SW 1271 (cell line): ENCODE data around the gene GRAMD2B.
"Not testable (repeated sequence)": the region's sequence is repeated elsewhere in the genome, so short reads cannot be mapped to it uniquely, and the experiment has no call there.

Experiments
- DNase-seq, 2 experiments: peaks; one replicate each; lab custom pipeline; 2025; lab: John Stamatoyannopoulos, UW

The GRAMD2B gene

DNA sequence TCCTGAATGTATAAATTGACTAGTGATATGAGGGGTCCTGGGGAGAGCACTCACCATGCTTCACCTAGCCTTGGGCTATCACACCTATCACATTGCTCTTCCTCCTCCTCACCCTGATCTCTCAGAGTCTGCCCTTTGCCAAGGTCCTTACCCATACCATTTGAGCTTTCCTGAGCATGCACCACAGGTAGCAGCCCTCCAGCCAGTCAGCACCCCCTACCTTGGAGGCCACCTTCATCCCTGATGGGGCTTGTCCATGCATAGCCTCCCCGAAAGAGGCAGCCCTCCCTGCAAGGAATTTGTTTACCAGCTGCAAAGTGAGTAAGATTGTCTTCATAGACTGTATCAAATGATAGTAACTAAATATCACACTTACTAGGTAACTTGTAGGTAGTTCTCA, 88.8 kb downstream of the GRAMD2B start:
- DNase-seq, result no peak

DNA sequence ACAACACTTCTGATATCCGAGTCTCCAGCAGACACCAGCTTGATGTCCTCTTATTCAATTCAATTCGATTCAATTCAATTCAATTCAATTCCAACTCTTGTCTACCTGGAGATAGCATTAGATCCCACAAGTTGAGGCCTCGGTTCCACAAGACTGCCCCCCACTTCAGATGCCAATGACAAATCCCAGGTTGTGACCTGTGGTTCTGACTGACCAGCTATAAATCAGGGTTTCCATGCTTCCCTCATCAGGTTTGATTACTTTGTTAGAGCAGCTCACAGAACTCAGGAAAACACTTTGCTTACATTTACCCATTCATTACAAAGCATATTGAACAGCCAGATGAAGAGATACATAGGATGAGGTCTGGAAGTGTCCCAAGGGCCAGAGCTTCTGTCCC, 89.2 kb downstream of the GRAMD2B start:
- DNase-seq, result no peak

DNA sequence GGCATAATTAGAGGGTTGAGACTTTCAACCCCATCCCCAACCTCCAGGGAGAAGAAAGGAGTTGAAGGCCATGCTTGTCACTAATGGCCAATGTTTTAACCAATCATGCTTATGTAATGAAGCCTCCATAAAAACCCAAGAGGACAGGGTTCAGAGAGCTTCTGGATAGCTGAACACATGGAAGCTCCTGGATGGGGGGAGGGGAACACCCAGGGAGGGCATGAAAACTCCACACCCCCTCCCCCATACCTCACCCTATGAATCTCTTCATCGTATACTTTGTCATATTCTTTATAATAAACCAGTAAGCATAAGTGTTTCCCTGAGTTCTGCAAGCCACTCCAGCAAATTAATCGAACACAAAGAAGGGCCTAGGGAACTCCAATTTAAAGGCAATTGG, 90.1 kb downstream of the GRAMD2B start:
- no peak for DNase-seq

- no peak for DNase-seq
Observed at GRCh38 chr5:126513703-126514102, 90.5 kb downstream of the GRAMD2B start.

DNA sequence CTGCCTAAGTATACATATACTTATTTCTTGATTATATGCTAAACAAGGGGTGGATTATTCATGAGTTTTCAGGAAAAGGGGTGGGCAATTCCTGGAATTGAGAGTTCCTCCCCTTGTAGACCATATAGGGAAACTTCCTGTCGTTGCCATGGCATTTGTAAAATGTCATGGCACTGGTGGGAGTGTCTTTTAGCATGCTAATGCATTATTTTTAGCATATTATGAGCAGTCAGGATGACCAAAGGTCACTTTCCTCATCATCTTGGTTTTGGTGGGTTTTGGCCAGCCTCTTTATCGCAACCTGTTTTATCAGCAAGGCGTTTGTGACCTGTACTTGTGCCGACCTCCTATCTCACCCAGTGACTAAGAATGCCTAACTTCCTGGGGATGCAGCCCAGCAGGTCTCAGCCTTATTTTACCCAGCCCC, 90.9 kb downstream of the GRAMD2B start:
- DNase-seq, result no peak

- DNase-seq, result no peak
Observed at GRCh38 chr5:126514558-126515141, 91.4 kb downstream of the GRAMD2B start.

GRCh38 chr5:126515337-126515736, 92.1 kb downstream of the GRAMD2B start:
- DNase-seq, result no peak

DNA sequence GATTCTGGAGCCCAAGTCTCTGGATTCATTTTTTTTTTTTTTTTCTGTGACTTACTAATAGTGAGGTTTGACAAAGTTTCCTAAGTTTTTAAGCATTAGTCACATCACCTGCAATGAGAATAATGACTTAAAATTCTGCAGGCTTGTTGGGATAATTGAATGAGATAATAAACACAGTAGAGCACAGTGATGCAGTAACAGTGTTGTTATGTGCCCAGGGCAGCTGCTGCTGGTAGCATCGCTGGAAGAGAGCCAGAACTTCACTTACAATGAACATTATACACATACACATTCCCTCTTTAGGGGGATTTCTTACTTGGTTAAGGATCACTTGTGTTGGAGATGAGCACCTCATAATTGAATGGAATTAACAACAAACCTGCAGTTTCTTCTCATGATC, 92.9 kb downstream of the GRAMD2B start:
- no peak for DNase-seq

DNA sequence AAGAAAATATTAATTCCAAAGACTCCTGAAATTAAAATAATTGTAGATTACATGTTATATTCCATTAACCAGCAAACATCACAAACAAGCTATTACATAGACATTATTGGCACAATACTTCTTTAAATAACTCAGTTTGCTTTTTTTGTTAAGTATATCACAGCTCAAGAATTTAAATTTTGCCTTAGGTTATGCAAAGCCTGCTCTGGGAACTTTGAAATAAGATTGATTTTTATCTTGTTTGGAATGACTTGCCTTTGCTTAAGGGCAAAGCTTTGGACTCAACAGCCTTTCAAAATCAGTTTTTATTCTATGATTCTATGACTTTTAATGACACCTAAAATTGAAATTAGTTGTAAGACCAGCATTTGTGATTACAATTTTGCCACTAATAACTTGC, 93.6 kb downstream of the GRAMD2B start:
- DNase-seq, result no peak

- not testable (repeated sequence) for DNase-seq
Observed at GRCh38 chr5:126519223-126519622, 96.0 kb downstream of the GRAMD2B start.

DNA sequence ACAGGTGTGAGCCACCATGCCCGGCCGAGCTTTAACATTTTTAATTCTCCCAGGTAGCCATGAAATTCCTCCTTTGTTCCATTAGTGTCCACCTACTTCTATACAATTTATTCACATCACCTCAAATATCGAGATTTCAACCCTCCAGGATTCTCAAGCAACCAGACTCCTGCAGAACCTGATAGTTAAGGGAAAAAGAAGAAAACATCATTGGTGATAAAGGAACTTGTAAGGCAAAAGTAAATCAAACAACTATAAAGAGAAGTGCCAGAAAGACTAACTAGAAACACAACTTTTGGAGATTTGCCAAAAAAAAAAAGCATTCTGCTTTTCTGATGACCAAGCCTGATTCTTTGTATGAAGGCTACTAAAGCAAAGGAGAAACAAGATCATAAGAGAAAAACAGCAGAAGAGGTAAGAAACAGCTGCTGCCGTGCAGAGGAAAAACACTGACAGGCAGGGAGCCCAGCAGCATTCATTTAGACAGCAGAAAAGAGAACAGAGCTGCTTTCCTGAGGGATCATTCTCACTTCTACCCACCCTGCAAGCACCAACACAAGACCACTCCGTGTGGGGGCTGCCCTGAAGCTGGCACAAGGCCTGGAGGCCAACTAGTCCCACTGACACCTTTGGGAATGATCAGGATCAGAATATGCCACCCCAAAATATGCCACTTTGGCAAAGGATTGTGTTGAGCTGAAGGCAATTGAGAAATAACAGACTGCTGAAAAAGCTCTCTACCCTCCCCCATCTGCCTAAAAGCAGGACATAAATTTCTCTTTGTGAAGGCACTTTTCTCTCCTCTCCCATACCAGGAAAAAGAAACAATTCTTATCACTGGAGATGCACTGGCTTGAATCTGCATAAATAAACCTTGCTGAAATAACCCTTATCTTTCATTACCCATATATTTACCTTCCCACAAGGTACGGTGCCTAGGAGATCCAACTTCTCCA, 96.7 kb downstream of the GRAMD2B start:
- DNase-seq, result no peak

GRCh38 chr5:126520593-126520953, 97.4 kb downstream of the GRAMD2B start:
- DNase-seq, result no peak

- DNase-seq, result no peak
Observed at GRCh38 chr5:126521130-126521529, 97.9 kb downstream of the GRAMD2B start.

DNA sequence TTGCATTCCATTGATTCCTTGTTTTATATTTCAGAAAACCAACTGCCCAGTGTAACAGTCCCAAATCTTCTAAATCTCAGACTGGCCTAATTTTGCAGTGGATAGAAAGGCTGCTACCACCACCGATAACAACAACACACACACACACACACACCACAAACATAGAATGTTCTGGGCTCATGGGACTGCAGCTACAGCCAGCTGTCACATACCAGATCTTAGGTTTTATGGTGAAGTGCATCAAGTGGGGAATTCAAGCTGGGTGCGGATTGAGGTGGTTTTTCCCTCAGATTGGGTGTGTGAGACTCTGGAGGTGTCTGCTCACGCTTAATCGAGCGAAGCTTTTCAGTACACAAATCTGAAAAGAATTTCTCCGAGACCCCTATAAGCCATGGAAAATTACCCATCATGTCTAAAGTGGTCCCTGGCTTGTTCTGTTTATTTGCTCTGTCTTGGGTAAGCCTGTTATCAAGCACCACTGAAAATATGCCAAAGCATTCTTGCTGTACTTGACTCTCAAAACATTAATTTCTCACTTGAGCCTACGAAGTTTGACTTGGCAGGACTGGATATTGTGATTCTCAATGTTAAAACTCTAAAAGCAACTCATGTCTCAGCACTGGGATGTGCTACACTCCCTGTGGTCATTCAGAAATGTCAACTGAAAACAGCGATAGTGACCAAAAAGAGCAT, 100.8 kb downstream of the GRAMD2B start:
- no peak for DNase-seq

DNA sequence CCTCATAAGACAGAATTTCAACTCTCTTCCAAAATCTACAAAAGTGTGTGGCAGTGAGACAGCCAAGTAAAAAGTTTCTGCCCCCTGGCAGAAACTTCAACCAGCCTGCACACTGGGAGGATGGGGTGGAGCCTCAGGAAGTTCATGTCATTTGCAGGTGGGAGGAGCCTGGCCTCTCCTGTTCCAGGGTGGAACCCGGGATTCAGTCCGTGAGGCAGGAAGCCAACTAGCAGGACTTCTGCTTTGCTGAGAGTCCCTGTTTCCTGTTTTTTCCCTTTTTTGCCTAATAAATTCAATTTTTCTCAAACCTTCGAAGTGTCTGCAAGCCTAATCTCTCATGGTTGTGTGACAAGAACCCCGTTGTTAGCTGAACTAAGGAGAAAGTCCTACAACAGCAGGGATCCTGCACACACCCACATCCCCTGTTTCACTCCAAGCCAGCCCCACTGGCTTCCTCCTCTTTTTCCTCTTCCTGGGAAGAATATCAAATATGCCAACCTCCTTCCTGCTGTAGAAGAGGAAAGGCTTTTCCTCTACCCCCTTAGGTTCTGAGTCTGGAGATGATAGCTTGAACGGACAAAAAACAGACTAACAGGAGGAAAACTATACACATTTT, 102.5 kb downstream of the GRAMD2B start:
- no peak for DNase-seq

DNA sequence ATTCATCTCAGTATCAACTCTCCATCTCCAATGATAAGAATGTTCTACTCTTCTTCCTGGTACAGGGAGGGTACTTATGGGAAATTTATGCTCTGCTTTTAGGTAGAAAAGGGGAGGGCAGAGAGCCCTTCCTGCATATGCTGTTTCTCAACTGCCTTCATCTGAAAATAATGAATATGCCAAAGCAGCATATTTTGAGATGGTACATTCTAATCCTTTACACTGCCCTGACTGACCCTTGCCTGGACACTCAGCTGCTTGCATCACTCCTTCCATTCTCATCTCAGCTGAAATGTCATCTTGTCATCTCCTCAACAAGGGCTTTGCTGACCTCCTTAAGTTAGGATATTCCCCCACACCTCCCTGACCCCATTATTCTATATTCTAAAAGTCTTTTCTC, 103.3 kb downstream of the GRAMD2B start:
- DNase-seq, result no peak

DNA sequence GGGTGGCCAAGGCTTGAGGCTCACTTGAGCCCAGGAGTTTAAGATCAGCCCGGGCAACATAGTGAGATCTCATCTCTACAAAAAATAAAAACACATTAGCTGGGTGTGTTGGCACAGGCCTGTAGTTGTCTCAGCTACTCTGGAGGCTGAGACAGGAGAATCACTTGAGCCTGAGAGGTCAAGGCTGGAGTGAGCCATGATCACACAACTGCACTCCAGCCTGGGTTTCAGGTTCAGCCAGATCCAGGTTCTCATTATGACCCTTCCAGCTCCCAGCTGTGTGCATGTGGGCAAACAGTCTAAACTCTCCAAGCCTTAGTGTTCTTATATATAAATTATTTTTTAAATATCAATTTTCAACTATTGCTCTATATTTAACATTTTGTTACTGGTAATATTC, 103.9 kb downstream of the GRAMD2B start:
- DNase-seq, result no peak

GRCh38 chr5:126527892-126528291, 104.7 kb downstream of the GRAMD2B start:
- no peak for DNase-seq

GRCh38 chr5:126531543-126532120, 108.4 kb downstream of the GRAMD2B start:
- no peak for DNase-seq

- no peak for DNase-seq
Observed at GRCh38 chr5:126534553-126534952, 111.3 kb downstream of the GRAMD2B start.

DNA sequence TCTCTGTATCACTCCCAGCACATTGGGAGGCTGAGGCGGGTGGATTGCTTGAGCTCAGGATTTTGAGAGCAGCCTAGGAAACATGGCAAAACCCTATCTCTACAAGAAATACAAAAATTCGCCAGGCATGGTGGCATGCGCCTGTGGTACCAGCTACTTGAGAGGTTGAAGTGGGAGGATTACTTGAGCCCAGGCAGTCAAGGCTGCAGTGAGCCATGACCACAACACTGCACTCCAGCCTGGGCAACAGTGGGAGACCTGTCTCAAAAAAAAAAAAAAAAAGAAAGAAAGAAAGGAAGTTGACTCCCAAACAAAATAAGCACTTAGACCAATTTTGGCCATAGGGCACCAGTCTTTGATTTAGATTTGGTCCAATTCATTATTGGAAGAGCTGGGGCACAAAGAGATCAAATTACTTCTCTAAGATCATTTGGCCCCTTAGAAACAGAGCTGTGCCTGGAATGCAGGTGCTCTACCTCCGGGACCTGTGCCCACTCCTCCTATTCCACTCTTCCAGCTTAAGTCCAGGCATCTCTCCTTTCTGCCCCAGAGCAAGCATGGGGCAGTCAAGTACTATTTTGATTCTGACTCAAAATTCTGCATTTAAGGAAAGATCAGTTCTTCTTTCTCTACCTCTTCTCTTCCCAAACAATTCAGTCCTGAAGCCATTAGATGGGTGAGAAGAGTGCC, 112.8 kb downstream of the GRAMD2B start:
- no peak for DNase-seq

DNA sequence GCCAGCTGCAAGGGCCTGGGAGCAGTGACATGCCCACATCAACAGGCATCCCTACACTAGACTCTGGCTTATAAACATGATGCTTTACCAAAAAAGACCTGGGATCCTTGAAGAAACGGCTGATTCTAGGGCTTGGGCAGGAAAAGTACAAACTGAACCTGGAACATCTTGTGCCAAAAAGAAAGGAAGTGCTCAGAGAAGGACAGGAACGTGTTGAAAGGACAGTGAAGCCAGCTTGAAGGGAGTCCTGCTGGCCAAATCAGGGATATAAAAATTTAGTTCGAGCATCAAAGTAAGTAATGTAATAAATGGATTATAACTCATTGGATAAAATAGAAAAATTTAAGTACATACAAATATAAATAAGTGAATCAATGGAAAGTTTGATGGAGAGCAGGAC, 113.7 kb downstream of the GRAMD2B start:
- DNase-seq, result no peak
